Measurements from ENCODE around the gene NR1D1.

NR1D1 gene

DNA sequence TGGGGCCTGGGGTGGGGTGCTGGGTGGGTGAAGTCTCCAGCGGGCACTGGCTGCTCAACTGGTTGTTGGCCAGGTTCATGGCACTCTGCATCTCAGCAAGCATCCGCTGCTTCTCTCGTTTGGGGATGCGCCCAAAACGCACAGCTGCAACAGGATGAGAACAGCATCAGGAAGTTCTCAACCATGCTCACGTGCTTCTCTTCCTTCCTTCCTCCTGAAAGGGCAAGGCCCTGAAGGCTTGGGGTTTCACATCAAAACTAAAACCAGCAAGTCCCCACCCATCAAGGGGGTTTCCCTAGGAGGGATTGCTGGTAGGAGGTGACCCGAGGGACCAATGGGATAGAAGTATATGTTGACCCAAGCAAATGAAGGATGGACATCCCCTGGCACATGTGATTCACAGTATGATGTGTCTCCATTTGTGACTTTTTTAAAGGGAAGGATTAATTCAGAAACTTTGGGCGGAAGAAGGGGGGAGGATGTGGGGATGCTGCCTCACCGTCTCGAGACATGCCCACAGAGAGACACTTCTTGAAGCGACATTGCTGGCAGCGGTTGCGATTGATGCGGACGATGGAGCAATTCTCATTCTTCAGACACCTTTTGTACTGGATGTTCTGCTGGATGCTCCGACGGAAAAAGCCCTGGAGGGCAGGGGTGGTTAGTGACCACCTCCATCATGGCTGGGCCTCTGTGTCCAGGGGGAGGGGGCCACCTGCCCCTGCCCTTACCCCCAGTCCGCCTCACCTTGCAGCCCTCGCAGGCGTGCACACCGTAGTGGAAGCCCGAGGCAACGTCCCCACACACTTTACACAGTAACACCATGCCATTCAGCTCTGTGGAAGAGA, 4.2 kb downstream of the NR1D1 start:
- FAIRE-seq: no peak

DNA sequence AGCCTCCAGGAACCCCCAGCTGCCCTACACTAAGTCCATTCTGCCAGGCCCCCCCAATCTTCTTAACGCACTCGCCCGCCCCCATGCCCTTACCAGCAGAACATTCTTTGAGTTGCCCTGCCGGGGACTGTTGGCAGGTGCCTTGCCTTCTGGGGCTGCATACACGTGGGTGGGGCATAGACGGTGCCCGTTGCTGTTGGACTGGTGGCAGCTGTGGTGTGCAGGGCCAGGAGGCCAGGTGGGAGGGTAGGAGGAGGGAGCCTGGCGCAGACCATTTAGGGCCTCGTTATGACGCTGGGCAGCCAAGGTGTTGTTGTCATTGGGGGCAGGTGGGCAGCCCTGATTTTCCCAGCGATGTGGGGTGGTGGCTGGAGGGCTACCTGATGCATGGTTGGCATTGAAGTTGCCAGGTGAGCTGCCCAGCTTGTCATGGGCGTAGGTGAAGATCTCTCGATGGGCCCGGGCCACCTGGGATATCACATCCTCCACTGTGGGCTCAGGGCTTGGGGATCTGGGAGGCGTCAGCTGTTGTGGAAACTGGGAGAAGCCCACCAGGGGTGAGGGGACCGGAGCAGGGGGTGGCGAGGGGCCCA, 4.9 kb downstream of the NR1D1 start:
- FAIRE-seq: no peak

DNA sequence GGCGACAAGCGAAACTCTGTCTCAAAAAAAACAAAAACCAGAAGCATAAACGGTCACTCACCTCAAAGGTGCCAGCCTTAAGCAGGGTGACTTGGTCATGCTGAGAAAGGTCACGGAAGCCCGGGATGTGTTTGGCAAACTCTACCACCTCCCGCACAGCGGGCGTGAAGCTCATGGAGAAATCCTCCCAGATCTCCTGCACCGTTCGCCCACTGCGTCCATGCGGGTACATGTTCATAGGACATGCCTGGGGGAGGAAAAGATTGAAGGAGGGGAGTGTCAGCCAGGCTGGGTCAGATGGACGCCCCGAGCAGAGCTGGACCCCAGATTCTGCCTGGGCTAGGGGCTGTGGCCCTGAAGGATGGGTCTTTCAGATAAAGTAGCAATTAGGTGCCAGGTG, 5.5 kb downstream of the NR1D1 start:
- no peak for FAIRE-seq

DNA sequence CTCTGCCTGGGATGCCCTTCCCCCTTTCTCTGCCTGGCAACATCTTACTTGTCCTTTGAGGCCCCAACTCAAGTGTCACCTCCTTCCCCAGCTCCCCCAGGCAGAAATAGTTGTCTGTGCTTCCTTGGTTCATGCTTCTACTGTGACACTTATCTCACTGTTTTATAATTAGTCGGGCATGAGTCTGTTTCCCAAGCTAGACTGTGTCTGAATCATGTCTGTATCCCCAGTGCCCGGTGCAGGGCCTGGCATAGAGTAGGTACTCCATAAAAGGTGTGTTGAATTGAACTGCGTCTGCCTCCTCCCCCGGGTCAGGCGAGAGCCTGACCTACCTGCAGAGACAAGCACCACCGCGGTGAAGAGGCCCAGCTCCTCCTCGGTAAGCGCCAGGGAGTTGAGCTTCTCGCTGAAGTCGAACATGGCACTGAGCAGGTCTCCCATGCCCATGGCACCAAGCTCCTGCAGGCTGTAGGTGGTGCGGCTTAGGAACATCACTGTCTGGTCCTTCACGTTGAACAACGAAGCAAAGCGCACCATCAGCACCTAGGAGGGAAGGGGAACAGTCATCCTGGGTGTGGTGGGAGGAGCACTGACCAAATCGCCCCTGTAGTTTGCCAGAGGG, 6.7 kb downstream of the NR1D1 start:
- no peak for FAIRE-seq

DNA sequence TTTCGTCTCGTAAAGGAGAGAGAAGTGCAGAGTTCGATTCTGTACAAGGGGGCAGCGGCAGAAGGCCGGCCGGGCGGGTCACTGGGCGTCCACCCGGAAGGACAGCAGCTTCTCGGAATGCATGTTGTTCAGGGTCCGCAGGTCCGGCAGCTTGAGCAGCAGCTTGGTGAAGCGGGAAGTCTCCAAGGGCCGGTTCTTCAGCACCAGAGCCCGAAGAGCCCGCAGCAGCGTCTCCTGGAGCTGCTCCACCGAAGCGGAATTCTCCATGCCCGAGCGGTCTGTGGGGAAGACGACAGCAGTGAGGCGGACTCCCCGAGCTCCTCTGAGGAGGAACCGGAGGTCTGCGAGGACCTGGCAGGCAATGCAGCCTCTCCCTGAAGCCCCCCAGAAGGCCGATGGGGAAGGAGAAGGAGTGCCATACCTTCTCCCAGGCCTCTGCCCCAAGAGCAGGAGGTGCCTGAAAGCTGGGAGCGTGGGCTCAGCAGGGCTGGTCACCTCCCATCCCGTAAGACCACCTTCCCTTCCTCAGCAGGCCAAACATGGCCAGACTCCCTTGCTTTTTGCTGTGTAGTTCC, 7.3 kb downstream of the NR1D1 start:
- no peak for FAIRE-seq

DNA sequence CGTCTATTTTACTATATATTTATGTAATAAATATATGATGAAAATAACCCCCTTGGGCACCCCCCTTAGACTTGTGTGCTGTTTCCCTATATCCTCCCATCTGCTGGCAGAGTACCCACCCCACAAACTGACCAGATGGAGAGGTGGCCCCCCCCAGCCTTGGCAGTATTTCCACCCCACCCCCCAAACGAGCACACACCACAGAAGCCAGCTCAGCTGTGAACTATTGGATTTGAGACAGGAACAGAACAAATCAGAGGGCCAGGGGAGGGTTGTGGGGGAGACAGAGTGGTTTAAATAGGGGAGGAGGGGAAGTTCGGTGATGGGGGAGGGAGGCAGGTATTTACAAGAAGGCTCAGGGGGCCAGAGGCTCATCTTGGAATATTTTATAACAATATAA, 7.8 kb downstream of the NR1D1 start:
- no peak for FAIRE-seq

DNA sequence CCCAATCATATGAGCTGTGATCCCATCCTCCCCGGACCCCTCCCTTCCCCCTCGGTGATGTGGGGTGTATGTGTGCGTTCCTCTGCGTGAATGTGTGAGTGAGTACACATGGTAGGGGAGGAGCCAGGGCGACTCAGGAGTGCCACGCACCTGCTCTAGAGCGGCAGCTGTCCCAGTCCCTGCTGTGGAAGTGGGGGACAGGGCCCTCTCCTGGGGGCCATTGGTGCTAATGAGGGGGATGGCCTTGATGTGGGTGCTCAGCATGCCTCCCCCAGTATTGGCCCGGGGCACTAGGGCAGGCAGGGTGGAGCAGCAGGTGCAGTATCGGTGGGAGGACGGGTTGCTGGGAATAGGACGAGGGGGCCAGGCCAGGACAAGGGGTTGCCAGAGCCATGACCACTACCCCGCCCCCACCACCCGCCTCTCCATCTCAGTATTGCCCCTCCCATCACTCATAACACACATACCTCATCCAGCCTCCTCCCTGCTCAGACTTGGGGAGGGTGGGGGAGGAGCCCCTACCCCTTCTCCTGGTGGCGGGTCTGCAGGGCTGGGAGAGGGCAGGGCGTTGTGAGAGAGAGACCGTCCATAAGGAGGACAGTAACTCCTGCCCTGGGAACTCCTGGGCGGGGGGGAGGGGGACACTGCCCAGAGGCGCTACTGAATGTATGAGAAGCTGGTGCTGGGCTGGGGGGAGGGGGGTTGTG, 8.5 kb downstream of the NR1D1 start:
- FAIRE-seq: no peak

DNA sequence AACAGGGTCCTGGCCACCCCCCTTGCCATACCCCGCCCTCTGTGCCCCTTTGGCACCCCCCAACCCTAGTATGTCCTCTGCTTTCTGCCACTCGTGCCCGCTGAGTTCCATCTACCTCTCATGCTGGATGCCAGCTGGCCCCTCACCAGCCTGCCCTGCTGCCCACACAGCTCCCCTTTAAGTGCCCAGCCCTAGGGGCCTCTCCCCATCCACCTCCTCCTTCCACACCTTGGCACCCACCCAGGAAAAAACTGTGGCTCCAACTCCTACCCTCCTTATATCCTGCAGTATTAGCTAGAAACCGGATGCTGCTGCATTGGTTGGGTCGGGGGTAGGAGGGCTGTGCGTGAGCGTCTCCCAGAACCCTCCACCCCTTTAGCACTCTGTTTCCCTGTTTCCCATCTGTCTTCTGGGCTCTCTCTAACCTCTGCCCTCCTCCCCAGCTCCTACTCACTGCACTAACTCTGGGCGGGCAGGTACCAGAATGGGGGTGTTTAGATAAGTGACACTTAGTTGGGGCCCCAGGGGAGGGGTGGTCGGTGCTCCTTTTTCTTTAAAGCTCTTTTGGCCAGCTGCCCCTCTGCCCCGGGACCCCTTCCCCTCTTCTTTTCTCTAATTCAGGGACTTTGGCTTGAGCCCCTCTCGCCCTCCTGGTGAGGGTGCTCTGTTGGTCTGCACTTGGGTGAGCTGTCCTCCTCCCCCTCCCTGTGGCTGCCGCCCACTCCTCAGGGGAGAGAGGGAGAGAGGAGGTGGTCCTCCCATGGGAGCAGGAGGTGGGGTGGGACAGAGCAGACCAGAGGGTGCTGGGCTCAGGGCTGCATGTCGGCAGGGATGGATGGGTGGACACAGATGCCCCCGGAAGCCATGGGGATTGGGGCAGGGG, 9.9 kb downstream of the NR1D1 start:
- FAIRE-seq: no peak

DNA sequence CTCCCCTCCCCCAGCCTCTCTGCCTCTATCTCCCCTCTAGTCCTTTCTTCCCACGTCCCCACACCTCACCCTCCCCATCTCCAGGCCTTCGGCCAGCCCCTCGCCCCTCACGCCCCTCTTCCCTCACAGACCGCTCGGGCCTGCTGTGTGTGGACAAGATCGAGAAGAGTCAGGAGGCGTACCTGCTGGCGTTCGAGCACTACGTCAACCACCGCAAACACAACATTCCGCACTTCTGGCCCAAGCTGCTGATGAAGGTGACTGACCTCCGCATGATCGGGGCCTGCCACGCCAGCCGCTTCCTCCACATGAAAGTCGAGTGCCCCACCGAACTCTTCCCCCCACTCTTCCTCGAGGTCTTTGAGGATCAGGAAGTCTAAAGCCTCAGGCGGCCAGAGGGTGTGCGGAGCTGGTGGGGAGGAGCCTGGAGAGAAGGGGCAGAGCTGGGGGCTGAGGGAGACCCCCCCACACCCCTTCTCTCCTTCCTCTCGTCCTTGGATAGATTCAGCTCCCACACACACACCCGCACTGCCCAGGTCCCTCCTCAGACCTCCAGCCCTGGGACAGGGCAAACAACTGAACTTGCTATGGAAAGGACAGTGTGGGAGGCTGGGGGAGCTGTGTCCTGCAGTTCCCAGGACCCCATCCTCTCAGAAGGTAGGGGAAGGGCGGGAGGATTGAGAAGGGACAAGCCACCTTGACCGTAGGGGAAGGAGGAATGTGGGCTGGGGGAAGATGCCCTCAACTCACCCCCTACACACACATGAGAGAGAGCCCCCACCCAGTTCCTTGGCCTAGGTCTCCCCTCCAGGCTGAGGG, 11.1 kb downstream of the NR1D1 start:
- no peak for FAIRE-seq

DNA sequence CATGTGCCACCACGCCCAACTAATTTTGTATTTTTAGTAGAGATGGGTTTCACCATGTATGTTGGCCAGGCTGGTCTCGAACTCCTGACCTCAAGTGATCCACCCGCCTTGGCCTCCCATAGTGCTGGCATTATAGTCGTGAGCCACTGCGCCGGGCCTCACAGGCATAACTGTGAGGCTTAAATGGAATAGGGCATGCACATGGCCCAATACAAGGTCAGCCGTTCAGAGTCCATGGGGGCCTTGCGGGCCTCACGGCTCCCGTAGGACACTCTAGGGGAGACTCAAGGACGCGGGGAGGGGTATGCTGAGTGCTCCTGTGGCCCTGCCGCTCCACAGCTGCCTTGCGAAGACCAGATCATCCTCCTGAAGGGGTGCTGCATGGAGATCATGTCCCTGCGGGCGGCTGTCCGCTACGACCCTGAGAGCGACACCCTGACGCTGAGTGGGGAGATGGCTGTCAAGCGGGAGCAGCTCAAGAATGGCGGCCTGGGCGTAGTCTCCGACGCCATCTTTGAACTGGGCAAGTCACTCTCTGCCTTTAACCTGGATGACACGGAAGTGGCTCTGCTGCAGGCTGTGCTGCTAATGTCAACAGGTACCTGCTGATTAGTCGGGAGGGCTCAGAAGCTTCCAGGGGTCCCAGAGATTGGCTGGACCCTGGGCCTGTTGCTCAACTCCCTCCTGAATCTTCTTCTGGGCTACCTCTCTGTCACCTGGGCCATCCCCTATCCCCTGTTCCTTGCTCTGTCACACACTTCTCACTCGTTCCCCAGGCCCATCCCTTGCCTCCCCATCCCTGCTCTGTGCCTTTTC, 12.3 kb downstream of the NR1D1 start:
- no peak for FAIRE-seq

DNA sequence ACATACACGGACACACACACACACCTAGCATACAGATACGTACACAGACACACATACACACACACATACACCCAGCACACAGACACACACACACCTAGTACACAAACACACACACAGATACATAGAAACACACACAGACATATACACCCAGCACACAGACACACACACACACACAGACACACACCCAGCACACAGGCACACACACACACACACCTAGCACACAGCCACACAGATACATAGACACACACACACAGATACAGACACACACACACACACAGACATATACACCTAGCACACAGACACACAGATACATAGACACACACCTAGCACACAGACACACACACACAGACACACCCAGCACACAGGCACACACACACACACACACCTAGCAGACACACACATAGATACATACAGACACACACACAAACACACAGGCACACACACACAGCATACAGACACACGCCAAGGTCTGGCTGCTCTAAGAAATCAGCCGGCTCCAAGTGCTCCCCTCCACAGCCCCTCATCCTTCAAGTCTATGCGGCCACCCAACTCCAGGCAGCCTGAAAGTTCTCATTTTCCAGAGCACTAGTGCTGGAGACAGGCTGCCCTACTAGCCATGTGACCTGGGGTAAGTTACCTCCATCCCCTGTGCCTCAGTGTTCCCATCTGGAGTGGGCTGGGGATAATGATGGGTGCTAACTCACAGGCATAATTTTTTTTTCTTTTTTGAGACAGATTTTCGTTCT, 13.2 kb downstream of the NR1D1 start:
- no peak for FAIRE-seq

DNA sequence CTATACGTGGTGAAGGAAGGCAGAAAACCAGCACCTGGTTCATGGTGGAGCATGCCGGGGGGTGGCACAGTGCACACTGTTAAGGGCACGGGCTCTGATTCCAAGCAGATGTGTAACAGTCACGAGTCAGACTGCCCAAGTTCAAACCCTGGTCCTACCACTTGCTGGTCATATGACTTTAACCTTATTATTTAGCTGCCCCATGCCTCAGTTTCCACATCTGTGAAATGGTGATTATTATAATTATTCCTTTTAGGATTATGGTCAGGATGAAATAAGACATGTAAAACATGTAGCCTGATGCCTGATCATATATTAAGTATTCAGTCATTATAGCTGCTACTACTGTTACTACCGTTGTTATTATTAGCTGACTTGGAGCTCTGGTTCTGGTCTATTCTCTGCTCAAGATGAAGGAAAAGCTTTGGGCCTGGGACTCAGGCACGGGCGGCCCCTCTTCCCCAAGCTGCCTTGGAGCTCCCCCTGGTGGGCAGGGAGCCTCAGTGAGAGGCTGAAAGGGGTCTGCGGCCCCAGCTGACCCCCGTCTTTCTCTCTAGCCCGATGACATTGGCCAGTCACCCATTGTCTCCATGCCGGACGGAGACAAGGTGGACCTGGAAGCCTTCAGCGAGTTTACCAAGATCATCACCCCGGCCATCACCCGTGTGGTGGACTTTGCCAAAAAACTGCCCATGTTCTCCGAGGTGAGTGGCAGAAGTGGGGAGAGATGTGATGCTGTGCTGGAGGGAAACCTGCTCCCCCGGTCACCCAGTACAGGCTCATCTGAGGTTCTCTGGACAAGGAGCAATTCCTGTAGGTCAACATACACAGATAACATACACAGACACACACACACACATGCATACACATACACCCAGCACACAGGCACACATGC, 14.0 kb downstream of the NR1D1 start:
- no peak for FAIRE-seq

DNA sequence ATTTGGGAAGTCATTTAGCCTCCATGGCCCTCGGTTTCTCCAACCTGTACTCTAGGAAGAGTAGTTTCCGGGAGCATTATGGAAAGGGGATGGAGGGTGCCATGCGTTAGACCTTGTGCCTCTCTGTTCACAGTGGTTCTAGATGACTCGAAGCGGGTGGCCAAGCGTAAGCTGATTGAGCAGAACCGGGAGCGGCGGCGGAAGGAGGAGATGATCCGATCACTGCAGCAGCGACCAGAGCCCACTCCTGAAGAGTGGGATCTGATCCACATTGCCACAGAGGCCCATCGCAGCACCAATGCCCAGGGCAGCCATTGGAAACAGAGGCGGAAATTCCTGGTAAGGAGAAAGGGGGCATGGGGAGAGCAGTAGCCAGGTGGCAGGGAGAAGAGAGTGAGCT, 15.9 kb downstream of the NR1D1 start:
- no peak for FAIRE-seq

DNA sequence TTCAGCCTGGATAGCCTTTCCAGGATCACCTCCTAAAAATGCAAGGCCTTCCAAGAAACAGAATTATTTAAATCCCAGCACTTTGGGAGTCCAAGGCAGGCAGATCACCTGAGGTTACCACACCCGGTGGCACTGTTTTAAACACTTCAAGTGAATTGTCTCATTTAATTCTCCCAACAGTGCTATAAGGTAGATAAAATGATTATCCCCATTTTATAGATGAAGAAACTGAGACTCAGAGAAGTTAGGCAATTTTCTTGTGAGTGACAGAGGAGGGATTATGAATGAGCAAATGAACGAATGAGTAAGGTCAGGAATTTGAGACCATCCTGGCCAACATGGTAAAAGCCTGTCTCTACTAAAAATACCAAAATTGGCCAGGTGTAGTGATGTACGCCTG, 20.8 kb downstream of the NR1D1 start:
- FAIRE-seq: no peak

DNA sequence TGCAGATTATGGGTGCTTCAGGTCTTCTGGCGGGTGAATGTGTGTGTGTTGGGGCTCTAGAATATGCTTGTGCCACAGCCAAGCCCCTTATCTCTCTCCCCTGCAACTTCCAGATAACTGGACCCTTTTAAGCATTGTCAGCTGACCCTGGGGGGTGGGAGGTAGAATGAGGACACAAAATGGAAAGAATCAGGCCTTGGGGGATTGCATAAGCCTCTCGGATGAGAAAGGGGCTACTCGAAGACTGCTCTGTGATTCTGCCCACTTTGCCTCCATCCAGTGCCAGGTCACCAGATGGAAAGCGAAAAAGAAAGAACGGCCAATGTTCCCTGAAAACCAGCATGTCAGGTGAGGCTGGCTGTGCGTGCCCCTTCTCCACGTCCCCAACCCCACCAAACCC, 23.8 kb downstream of the NR1D1 start:
- no peak for FAIRE-seq

DNA sequence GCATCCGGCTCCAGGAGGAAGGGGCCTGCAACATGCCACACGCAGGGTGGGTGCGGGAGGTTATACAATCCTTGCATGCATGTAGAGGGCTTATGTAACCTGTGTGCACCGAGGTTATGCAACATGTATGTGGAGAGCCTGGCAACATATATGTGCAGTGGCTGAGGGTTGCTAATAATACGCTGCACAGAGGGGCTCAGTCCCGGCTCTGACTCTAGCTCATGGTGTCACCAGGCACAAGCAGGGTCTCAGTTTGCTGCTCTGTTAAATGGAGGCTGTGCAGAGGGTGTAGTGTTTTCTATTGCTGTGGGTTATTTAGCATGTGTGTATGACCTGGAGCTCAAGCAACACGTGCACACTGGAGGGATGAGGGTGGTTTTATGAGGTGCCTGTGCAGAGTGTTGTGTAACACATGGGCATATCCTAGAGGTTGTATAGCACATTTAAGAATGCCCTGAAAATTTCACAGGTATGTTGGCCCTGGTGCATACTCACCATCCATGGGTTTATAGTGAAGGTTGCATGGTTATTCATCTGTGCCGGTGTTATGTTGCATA, 24.4 kb downstream of the NR1D1 start:
- FAIRE-seq: no peak

DNA sequence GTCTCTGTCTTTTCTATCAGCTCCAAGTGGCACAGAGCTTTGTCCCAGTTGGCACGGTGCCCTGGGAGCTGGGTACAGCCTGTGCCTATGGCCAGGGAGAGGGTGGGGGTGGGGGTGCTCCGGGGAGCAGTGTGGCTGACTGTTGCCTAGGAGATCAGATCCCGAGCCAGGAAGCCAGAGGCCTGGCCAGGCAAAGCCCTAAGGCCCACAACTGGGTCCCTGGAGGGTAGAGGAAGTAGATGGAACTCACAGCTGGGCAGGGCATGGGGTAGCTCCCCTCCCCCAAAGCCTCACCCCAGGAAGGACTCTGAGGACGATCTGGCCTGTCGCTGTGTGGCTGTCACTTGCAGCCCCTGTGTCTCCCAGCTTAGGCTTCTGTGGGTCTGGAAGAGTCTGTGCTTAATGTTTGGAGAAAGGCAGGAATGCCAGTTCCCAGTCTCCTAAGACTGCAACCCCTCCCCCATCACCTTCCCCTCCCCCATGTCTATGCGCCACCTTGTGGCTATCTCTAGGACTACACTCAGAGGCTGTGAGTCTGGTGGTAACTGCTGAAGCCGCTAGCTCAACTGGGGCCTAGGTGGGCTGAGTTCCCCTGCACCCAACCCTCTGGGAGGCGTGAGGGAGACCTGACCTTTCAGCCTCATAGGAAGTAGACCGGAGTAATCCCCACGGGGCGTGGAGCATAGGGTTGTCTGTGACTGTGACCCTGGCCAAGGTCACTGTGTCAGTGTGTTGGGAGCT, 25.0 kb downstream of the NR1D1 start:
- no peak for FAIRE-seq

DNA sequence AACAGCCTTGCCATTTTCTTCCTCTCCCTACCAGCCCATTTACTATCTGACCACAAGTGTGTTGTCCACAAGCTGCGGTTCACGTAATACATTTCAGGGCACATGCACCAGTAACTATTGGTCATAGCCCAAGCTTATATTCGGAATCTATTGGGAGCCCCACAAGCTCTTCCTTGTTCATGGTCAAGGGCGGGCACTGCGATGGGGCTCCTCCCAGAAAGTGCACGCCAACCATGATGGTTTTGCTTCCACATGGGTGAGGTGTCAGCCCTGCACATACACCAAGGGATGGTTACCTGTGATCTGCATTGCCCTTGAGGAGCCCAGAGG, 25.6 kb downstream of the NR1D1 start:
- FAIRE-seq: no peak

All from A204.1 (cell line).